Measurements from ENCODE around the gene IL22RA2. TPM values are rescaled to one million over a fixed set of nuclear protein-coding genes. Genes with fewer than 3 reads are reported as not detected.

Gene IL22RA2
- total RNA-seq, 1 donor from 2014 or later, result not detected

- DNase-seq (ENCODE audit: low spot score) (no peak), ATAC-seq (no peak)
Measured at GRCh38 chr6:137167702-137168377, 5.6 kb downstream of the IL22RA2 start.

GRCh38 chr6:137166247-137167098, 7.0 kb downstream of the IL22RA2 start:
- ATAC-seq (peak; percentile 17), DNase-seq (ENCODE audit: low spot score) (no peak)

GRCh38 chr6:137165375-137166246, 7.8 kb downstream of the IL22RA2 start:
- DNase-seq (ENCODE audit: low spot score) (peak; percentile 70), ATAC-seq (peak; percentile 95)

- no peak for DNase-seq (ENCODE audit: low spot score)
- no peak for ATAC-seq
Measured at GRCh38 chr6:137163732-137164318, 9.6 kb downstream of the IL22RA2 start.

DNA sequence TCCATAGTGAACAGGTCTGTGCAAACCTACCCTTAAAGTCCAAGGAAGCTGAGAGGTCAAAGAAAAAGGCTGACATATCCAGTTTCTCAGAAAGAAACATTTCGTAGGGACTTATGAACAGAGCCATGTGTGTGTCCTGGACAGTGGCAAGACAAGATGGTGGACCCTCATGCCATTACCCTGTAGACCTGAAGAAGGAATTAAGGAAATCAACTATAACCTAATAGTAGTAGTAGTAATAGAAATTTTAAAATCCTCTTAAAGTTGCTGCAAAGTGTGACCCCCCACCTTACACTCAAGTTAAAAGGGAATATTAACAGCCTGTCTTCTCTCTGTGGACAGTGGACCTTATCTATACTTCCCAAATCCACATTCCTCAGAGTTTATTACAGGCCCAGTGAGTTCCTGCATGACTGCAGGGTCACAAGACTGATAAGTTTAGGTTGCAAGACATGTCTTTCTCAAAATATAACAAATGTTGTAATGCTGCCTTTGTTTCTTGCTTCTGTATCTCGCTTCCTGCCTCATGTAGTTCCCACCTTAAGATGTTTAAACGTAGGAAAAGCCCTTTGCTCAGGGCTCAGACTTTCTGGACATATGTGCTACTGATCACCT, 10.6 kb downstream of the IL22RA2 start:
- DNase-seq (ENCODE audit: low spot score) (no peak), ATAC-seq (no peak)

DNA sequence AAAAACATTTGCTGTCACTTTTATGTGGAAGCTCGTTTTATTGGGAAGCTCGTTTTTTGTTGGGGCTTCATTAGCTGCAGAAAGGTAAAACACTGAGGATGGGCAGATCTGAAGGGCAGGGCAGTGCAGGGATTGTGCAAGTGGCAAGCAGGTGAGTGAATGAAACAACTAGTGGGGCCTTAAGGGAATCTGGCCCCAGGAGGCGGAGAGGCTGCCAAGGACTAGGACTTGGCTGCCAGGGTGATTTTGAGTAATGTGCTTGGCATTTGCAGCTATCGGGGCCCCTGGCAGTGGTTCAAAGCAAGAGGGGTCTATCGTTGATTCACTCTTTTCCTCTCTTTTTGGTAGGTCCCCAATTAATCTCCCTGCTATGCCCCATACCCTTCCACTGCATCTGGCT, 11.5 kb downstream of the IL22RA2 start:
- no peak for DNase-seq (ENCODE audit: low spot score)
- ATAC-seq, result no peak

- ATAC-seq, result no peak
- DNase-seq (ENCODE audit: low spot score), result no peak
Measured at GRCh38 chr6:137160763-137161162, 12.7 kb downstream of the IL22RA2 start.

DNA sequence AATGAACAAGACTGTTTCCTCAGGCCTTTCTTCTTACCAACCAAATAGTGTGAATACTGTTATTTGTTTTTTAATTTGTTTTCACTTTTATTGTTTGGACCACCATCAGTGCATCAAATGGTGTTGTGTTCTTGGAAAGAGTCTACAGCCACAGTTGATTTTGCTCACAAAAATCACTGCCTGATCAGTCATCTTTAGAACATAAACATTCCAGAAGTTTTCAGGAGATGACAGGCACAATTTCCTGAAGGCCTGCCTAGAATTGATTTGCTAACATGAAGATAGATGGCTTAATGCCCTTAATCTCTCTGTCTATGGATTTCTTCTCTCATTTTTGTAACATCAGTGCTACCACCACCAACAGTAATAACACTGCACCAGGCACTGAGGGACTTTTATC, 13.5 kb downstream of the IL22RA2 start:
- ATAC-seq (no peak), DNase-seq (ENCODE audit: low spot score) (no peak)

DNA sequence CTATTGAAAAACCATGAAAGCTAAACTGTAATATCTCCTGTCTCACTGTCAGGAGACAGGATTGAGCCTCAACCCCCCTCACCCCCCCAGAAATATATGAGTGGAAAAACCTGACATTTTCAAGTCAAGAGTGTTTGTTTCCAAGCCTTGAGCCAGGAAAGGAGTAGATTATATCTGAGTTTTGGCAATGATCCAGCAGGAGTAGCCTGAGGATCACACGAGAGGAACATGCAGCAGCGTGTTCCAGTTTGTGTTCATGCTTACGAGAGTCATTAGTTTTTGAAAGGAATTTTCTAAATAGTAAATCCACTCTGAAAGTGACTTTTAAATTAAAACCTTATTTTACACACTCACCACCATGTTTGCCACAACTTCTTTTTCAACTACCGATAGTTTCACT, 15.8 kb downstream of the IL22RA2 start:
- ATAC-seq, result no peak
- DNase-seq (ENCODE audit: low spot score), result no peak

GRCh38 chr6:137156650-137157049, 16.8 kb downstream of the IL22RA2 start:
- DNase-seq (ENCODE audit: low spot score) (no peak), ATAC-seq (no peak)

GRCh38 chr6:137155830-137156229, 17.6 kb downstream of the IL22RA2 start:
- DNase-seq (ENCODE audit: low spot score), result no peak
- ATAC-seq, result no peak

- no peak for DNase-seq (ENCODE audit: low spot score)
- no peak for ATAC-seq
Measured at GRCh38 chr6:137150072-137150471, 23.4 kb downstream of the IL22RA2 start.

GRCh38 chr6:137149035-137149393, 24.4 kb downstream of the IL22RA2 start:
- DNase-seq (ENCODE audit: low spot score) (no peak), ATAC-seq (no peak)

DNA sequence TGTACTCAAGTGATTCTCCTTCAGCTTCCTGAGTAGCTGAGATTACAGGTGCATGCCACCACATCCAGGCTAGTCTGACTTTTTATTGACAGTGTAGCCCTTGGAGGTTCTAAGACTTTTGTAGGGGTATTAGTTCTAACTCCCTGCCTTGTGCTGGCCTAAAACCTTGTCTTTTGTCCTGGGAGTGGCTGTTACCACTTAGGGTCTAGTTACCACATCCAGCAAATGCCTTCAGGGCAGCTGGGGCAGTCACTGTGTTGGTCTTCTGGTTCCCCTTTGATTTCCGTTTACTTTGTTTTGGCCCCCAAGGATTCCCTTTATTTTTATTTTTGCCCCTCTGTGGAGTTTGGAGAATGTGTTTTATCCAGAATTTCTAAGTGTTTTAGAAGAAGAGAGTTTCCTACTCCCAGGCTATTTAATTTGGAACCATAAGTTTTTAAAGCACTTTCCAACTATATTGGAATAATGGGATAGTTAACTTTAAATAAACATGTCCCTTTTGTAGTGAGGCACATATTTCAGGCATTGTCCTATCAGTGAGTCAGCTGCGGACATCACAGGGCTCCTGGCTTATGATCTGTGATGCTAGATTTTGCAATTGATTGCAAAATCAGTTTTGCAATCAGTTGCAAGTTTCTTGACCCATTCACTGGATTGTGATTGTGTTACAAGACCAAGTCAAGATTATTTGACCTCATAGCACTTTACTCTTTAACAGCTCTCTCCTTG, 25.0 kb downstream of the IL22RA2 start:
- DNase-seq (ENCODE audit: low spot score), result peak; percentile 64
- peak; percentile 92 for ATAC-seq

DNA sequence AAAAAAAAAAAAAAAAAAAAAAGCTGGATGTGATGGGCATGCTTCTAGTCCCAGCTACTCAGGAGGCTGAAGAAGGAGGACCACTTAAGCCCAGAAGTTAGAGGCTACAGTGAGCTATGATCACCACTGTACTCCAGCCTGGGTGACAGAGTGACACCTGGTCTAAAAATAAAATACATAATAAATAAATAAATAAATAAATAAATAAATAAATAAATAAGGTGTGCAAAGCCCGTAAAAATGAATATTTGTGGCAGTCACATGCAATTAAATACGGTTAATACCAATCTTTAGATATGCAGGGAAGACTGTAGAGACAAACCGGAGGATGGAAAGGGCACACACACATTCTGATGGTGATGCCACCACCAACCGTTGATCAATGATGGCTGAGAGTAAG, 26.2 kb downstream of the IL22RA2 start:
- no peak for DNase-seq (ENCODE audit: low spot score)
- no peak for ATAC-seq

DNA sequence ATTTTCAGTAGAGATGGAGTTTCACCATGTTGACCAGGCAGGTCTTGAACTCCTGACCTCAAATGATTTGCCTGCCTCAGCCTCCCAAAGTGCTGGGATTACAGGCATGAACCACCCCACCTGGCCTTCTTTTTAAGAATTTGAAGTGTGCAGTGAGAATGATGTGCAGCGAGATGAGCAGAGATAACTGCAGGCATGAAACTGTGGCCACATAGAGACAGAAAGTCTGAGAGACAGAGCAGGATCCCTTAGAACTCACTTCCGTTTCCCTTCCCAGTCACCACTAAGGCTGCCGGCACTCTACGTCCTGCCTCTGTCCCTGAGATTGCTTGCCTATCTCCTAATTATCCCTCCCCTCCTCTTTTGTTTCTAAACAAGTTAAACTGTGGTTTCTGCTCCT, 27.2 kb downstream of the IL22RA2 start:
- ATAC-seq, result no peak
- DNase-seq (ENCODE audit: low spot score), result no peak

- ATAC-seq, result no peak
- DNase-seq (ENCODE audit: low spot score), result no peak
Measured at GRCh38 chr6:137145421-137145820, 28.0 kb downstream of the IL22RA2 start.

DNA sequence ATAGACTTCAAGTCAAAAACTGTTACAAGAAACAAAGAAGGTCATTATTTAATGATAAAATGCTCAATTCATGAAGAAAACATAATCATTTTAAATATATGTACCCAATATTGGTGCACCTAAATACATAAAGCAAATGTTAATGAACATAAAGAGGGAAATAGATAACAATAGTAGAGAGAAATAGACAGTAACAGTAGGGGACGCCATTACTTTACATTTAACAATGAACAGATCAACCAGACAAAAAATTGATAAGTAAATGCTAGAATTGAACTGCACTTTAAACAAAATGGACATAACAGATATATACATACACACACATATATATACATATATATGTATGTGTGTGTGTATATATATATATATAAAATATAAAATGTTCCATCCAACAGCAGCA, 37.4 kb downstream of the IL22RA2 start:
- DNase-seq (ENCODE audit: low spot score) (no peak), ATAC-seq (no peak)

DNA sequence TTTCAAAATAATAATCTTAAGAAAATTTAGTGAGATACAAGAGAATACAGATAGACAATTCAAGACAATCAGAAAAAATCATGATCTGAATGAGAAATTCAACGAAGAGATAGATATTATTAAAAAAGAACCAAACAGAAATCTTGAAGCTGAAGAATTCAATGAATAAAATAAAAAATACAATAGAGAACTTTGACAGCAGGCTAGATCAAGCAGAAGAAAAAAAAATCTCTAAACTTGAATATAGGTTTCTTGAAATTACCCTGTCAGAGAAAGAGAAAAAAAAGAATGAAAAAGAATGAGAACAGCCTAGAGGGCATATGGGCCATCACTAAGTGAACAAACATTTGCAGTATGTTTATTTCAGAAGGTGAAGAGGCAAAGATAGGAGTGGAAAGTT, 39.0 kb downstream of the IL22RA2 start:
- DNase-seq (ENCODE audit: low spot score) (no peak), ATAC-seq (no peak)

- ATAC-seq (no peak), DNase-seq (ENCODE audit: low spot score) (no peak)
Measured at GRCh38 chr6:137133122-137133521, 40.3 kb downstream of the IL22RA2 start.

Data from left lobe of liver (tissue), 2 donors.